NCI-H2029 treated with DMSO at 0.1 percent for 48 hours (cell line): ENCODE measurements around the gene STRADA.
"Not testable (repeated sequence)": the region's sequence is repeated elsewhere in the genome, so short reads cannot be mapped to it uniquely, and the experiment has no call there.

ENCODE experiments used
- DNase-seq: peaks from one replicate; lab custom pipeline; 2025; lab: John Stamatoyannopoulos, UW

STRADA gene

DNA sequence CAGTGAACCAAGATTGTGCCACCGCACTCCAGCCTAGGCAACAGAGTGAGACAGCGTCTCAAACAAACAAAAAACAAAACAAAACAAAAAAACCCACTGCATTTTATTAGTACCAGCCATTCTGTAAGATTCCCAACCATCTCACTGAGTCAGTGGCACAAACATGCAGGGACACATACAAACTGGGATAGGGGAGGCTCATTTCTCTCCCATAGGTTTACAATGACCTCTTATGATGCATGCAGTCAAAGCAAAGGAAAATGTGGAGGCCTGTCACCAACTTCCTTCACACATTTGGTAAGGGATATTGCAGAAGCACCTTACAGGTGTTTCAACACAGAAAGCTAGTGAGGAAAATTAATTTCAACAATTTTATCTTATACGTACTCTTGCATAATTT, 12.4 kb upstream of the STRADA start:
- DNase-seq = no peak

DNA sequence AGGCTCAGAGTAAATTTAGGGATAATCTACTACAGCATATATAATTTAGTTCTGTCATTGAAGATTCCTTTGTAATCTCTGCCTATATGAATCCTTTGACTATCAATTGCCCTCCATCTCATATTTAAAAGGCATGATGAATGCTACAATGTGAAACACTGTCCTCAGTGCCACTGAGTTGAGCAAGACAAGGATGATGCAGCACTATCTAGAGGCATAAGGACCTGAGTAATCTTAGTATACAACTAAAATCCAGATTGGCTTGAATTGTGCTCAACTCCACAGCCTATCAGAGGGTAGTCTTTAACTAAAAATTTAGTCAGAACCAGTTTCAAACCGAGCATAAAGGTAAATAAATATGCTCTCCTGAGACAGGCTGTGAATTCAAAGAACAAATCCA, 11.6 kb upstream of the STRADA start:
- no peak for DNase-seq

GRCh38 chr17:63752707-63753106, 11.1 kb upstream of the STRADA start:
- no peak for DNase-seq

GRCh38 chr17:63751806-63752205, 10.2 kb upstream of the STRADA start:
- DNase-seq = no peak

DNA sequence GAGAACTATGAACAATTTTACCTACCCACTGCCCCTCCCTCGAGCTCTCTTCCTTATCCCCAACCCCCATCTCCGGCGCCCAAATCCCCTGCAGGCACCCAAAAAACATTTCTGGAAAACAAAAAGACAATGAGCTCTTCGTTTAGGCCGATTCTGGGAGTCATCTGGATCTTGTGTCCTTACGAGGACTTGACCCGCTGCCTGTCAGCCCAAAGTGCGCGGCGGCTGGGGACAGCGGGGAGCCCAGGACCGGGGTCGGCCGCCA, 524 bp downstream of the STRADA start:
- DNase-seq = peak; percentile 0

DNA sequence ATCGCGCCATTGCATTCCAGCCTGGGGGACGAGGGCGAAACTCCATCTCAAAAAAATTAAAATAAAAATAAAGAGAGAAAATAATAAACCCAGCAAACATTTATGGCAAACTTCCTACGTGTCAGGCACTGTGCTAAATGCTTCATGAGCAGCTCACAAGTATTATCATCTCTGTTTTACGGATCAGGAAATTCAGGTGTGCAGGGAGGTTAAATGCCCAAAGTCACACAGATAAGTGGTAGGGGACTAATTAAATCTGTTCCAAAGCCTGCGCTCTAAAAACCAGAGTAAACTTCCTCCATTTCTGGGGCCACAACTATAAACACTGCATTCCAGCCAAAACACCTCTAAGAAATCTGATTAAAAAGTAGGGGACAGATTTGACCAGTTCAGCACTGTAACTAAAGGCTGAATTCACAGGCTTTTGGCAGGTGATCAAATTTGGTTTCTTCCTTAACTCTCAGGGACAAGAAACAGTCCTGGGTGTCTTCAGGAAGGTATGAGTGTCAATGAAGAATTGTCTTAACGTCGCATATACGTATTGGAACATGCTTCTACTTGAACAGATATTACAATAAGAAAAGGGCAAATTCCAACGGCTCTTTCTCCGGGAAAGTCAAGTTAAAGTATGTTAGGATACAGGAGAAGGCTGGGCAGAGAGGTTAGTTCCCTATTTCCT, 996 bp downstream of the STRADA start:
- no peak for DNase-seq

DNA sequence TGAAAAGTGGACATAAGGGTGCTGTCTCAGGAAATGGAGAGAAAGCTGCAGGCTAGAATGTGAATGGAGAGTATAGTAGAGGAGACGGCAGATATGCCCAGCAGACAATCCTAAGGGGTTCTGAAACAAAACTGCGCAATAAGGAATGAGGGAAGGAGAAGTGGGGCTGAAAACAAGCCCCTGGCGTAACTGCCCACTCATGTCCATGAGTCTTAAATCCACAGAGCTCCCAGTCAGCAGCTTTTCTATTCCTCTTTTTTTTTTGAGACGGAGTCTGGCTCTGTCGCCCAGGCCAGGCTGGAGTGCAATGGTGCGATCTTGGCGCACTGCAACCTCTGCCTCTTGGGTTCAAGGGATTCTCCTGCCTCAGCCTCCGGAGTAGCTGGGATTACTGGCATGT, 5.9 kb downstream of the STRADA start:
- no peak for DNase-seq

DNA sequence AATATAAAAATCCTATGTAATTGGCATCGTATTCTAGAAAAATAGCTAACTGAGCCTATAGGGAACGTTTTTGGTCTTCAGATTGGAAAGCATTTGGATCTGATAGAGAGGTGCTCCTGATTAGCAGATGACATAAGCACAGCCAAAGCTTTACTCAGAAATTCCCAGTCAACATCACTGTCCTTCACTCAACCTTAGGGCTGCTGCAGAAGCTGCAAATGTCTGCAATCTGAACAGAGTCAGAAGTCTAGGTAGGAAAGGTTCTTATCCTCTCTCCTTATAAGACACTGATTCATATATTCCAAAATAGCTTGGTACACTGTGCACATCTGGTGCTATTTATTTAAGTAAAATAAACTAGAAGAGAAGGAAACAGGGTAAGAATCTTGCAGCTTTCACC, 19.2 kb downstream of the STRADA start:
- DNase-seq = no peak

DNA sequence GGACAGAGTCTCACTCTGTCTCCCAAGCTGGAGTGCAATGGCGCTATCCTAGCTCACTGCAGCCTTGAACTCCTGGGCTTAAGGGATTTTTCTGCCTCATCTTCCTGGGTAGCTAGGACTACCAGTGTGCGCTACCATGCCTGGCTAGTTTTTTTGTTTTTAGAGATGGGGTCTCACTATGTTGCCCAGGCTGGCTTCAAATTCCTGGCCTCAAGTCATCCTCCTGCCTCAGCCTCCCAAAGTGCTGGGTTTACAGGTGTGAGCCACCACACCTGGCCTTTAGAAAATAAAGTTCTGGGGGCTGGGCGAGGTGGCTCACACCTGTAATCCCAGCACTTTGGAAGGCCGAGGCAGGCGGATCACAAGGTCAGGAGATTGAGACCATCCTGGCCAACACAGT, 21.4 kb downstream of the STRADA start:
- DNase-seq = not testable (repeated sequence)

DNA sequence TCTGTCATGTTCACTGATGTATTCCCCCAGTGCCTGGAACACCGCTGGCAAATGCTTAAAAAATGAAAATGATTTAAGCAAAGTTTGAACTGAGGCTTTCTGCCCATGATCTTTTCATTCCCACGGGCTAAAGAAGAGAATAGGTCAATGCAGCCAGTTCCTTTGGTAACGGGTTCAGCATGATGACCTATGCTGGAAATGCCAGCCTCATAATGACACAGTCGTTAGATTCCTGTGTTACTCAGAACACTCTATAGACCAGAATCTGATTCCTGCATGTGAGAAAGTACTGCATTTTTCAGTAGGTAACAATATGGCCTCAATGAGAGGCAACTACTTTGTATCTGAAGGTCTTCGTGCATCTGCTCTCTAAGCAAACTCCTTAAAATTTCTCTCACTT, 22.6 kb downstream of the STRADA start:
- no peak for DNase-seq

GRCh38 chr17:63716426-63716825, 25.2 kb downstream of the STRADA start:
- no peak for DNase-seq

GRCh38 chr17:63714550-63715277, 26.9 kb downstream of the STRADA start:
- DNase-seq = no peak

DNA sequence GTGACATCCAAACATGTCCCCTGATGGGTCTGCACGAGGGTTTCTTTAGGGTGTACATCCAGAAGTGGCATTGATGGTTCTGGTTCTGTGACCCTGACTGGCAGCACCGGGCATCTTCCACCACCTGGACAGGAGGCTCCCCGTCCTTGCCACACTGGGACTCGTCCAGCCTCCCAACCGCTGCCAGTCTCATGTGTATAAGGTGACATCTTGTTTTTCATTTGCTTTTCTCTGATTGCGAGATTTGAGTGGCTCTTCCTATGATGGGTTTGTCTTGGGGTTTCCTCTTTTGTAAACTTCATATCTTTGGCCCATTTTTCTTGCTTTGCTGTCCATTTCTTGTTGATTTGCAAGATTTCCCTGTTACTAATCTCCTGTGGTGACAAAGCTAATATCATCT, 32.5 kb downstream of the STRADA start:
- DNase-seq = no peak

- DNase-seq = no peak
These were observed 34.4 kb downstream of the STRADA start for GRCh38 chr17:63707151-63707550.

- DNase-seq = no peak
These were observed 35.1 kb downstream of the STRADA start for GRCh38 chr17:63706336-63707082.

DNA sequence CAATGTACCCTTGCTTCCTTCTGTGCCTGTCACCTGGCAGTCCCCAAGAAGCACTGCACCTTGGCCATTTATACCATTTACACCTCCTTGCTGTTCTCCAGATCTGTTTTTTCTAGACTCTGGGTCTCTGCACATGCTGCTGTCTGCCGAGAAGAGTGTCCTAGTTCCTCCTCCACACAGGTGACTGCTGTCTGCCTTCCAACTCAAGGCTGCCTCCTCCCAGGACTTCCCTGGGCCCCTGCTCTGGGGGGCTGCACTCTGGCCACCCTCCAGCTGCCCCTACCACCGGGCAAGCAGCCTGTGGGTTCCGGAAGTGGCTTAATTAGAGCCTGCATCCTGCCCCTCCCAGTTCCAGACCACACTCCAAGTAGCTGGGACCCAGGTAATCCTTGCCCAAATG, 35.9 kb downstream of the STRADA start:
- DNase-seq = no peak

- no peak for DNase-seq
These were observed 36.8 kb downstream of the STRADA start for GRCh38 chr17:63704836-63705235.

GRCh38 chr17:63704259-63704576, 37.4 kb downstream of the STRADA start:
- DNase-seq = no peak

GRCh38 chr17:63703556-63704258, 37.9 kb downstream of the STRADA start:
- no peak for DNase-seq

GRCh38 chr17:63703029-63703428, 38.6 kb downstream of the STRADA start:
- no peak for DNase-seq

DNA sequence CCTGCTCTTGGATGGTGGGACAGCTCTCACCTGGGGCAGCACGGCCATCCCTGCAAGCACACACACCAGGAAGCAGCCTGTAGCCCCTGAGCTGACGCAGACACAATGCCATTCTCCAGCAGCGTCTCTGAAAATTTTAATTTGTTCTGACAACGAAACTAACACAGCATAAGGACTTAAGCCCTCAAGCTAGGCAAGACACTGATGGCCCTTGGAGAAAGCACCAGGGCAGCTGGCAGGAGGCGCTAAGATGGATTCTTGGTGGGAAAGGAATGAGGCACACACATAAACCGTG, 38.9 kb downstream of the STRADA start:
- no peak for DNase-seq

DNA sequence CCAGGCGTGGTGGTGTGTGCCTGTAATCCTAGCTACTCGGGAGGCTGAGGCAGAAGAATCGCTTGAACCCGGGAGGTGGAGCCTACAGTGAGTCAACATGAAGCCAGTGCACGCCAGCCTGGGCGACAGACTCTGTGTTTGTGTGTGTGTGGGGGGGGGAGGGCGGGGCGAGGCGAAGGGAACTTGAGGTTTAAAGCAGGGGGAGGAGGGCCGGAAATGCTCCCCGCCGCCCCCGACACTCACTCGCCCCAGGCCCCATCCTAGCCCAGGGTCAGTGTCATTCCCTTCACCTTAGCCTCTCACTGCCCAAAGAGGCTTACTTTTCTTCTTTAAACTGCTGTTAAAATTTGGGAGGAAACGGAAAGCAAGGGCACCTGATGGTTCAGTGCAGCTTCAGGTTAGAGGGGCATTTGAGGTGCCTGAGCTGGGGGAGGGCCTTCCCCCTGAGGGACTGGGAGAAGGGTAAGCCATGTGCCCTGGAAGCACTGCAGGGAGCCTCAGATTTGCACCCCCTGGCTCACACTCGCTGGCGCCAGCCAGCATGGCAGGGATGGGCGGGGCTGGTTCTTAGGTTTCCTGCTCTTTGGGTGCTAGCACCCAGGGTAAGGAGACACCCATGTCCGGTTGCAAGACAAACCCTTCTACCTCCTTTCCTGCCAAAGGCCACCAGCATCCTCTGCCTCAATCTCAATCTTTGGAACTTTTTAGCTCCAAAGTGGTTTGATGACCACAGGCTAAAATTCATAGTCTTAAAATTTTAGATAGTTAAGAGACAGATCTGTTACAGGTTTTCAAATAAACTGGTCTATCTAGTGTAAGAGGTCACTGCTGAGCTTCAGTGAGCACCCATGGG, 39.5 kb downstream of the STRADA start:
- DNase-seq = peak; percentile 2
